CD4-positive, alpha-beta T cell (primary cell): ENCODE data around the gene PDLIM5. TPM values are rescaled to one million over a fixed set of nuclear protein-coding genes. Genes with fewer than 3 reads are reported as not detected.

Experiments used
- ATAC-seq: fragments of 200-7000 bp; cut with Tn5 transposase; one replicate; pipeline ENCODE4 v1.10.0; 2022; ENCODE audit warnings: mild to moderate bottlenecking; ENCODE audit not compliant: poor library complexity
- CTCF ChIA-PET: fragments of 350-600 bp; sonication (Branson Sonifier 250); formaldehyde crosslinking; loops from one replicate; lab custom pipeline; 2021; ENCODE audit warnings: antibody characterized with exemption, inconsistent platforms; lab: Charles Lee
- POLR2A ChIA-PET: fragments of 350-600 bp; sonication (Branson Sonifier 250); formaldehyde crosslinking; loops from one replicate; lab custom pipeline; 2021; ENCODE audit warnings: antibody characterized with exemption, inconsistent platforms; lab: Charles Lee
- DNase-seq, 14 experiments: peaks; one replicate each; pipeline ENCODE4 v3.0.0-alpha.2; 2013 to 2020; ENCODE audit warnings: mixed read lengths in 2 of 14
- H3K27ac ChIP-seq, 2 donors: one replicate each; pipeline versions ENCODE4 v1.5.1 to v1.7.0; 2013; ENCODE audit warnings: low read length in 2 of 2, low read depth in 1 of 2, mild to moderate bottlenecking in 1 of 2
- H3K27me3 ChIP-seq, 2 experiments: 1 replicate in 1 of 2; 2 replicates in 1 of 2; pipeline versions ENCODE4 v1.6.1 to v1.7.0; 2013; ENCODE audit warnings: low read length in 2 of 2, control low read depth in 1 of 2, mild to moderate bottlenecking in 1 of 2, moderate library complexity in 1 of 2; ENCODE audit not compliant: insufficient read depth in 2 of 2, control insufficient read depth in 1 of 2
- H3K36me3 ChIP-seq: one replicate; pipeline ENCODE4 v1.6.1; 2013; ENCODE audit warnings: low read length, control low read depth; ENCODE audit not compliant: insufficient read depth
- H3K4me1 ChIP-seq: one replicate; pipeline ENCODE4 v1.6.1; 2013; ENCODE audit warnings: low read length, control low read depth; ENCODE audit not compliant: insufficient read depth
- H3K4me3 ChIP-seq: one replicate; pipeline ENCODE4 v1.5.1; 2013; ENCODE audit warnings: mild to moderate bottlenecking, low read length, moderate library complexity
- H3K9me3 ChIP-seq, 2 experiments: 1 replicate in 1 of 2; 2 replicates in 1 of 2; pipeline versions ENCODE4 v1.6.1 to v1.7.0; 2013; ENCODE audit warnings: low read length in 2 of 2, mild to moderate bottlenecking in 2 of 2, control low read depth in 1 of 2, moderate library complexity in 1 of 2; ENCODE audit not compliant: control insufficient read depth in 1 of 2, insufficient read depth in 1 of 2
- H3K27ac Mint-ChIP-seq: one replicate; pipeline ENCODE4 v1.8.0; 2020; ENCODE audit warnings: mixed read lengths
- H3K27me3 Mint-ChIP-seq: one replicate; pipeline ENCODE4 v1.8.0; 2021; ENCODE audit warnings: mixed read lengths
- H3K36me3 Mint-ChIP-seq: one replicate; pipeline ENCODE4 v1.8.0; 2021; ENCODE audit warnings: low read depth, mixed read lengths
- H3K4me1 Mint-ChIP-seq: one replicate; pipeline ENCODE4 v1.8.0; 2021; ENCODE audit warnings: low read depth, mixed read lengths
- H3K4me3 Mint-ChIP-seq: one replicate; pipeline ENCODE4 v1.8.0; 2020; ENCODE audit warnings: mild to moderate bottlenecking, mixed read lengths
- H3K9me3 Mint-ChIP-seq: one replicate; pipeline ENCODE4 v1.8.0; 2020; ENCODE audit warnings: mixed read lengths
- CTCF ChIP-seq: fragments of 200-600 bp; IDR thresholded peaks from one replicate; pipeline ENCODE4 v1.8.0; 2022; ENCODE audit warnings: antibody characterized with exemption, mild to moderate bottlenecking
- intact Hi-C, 2 experiments: fragments of 100-400 bp; cut with DNase I in 1 of 2; cut with micrococcal nuclease in 1 of 2; formaldehyde crosslinking; loops; one replicate each; pipeline versions ENCODE4 v1.15.1 to v1.9.0; 2023 to 2025; cut with DNase I, micrococcal nuclease
- total RNA-seq, 174 experiments: library from RNA in 2 of 174; stranded (reverse) in 2 of 174; gene quantifications; one replicate each; pipeline ENCODE4 v1.2.3 and lab custom pipeline; 2021 to 2026

The PDLIM5 gene
- total RNA-seq, 2 experiments from 2014 or later = 23.0 to 23.1 TPM

GRCh38 chr4:94411296-94411695, 40.4 kb upstream of the PDLIM5 start:
- H3K27ac ChIP-seq = no peak overlapping the region
- intact Hi-C loops = no loop called here
- ATAC-seq (no peak), DNase-seq (no peak)
- no peak for TF ChIP-seq CTCF
- peaks cover 4% of the 10 kb centered on the region for H3K4me1 Mint-ChIP-seq
- CTCF ChIA-PET = interaction anchor here (1.2 kb wide), 1 partner anchor 21 kb away, joined by 3 read pairs; no protein-coding TSS in a partner anchor
- no peaks in the 10 kb centered on the region for H3K9me3 Mint-ChIP-seq
- H3K9me3 ChIP-seq = peaks cover 0 to 3% of the 10 kb centered on the region in 2 experiments
- no peak overlapping the region for H3K27ac Mint-ChIP-seq
- POLR2A ChIA-PET = no interaction called here
- no peaks in the 10 kb centered on the region for H3K36me3 ChIP-seq
- H3K27me3 Mint-ChIP-seq = peaks cover 32% of the 10 kb centered on the region
- H3K36me3 Mint-ChIP-seq = no peaks in the 10 kb centered on the region
- no peak overlapping the region for H3K4me3 Mint-ChIP-seq
- no peaks in the 10 kb centered on the region for H3K4me1 ChIP-seq
- no peak overlapping the region for H3K4me3 ChIP-seq
- no peaks in the 10 kb centered on the region for H3K27me3 ChIP-seq

GRCh38 chr4:94412019-94412657, 39.6 kb upstream of the PDLIM5 start:
- Histone ChIP-seq H3K9me3 (peaks cover 0 to 3% of the 10 kb centered on the region in 2 experiments), H3K4me3 (no peak overlapping the region), H3K27ac (no peak overlapping the region), H3K27me3 (no peaks in the 10 kb centered on the region), H3K36me3 (no peaks in the 10 kb centered on the region), H3K4me1 (no peaks in the 10 kb centered on the region)
- Mint-ChIP-seq H3K4me1 (no peaks in the 10 kb centered on the region), H3K27me3 (peaks cover 35% of the 10 kb centered on the region), H3K9me3 (no peaks in the 10 kb centered on the region), H3K27ac (no peak overlapping the region), H3K36me3 (no peaks in the 10 kb centered on the region), H3K4me3 (no peak overlapping the region)
- no peak for DNase-seq
- no peak for ATAC-seq
- CTCF ChIA-PET = no interaction called here
- TF ChIP-seq CTCF = no peak
- intact Hi-C loops = no loop called here
- POLR2A ChIA-PET = no interaction called here

- no peak overlapping the region for H3K4me3 Mint-ChIP-seq
- no peaks in the 10 kb centered on the region for H3K36me3 Mint-ChIP-seq
- peaks cover 40% of the 10 kb centered on the region for H3K27me3 Mint-ChIP-seq
- no peaks in the 10 kb centered on the region for H3K4me1 Mint-ChIP-seq
- no peak overlapping the region for H3K27ac Mint-ChIP-seq
- CTCF ChIA-PET = no interaction called here
- DNase-seq = no peak
- POLR2A ChIA-PET = no interaction called here
- TF ChIP-seq CTCF = no peak
- H3K9me3 Mint-ChIP-seq = peaks cover 2% of the 10 kb centered on the region
- intact Hi-C loops = loop anchor here in 1 of 2 experiments (1.0 kb wide), 1 partner anchor 8 kb away; no protein-coding TSS in a partner anchor
- H3K9me3 ChIP-seq = peaks cover 0 to 3% of the 10 kb centered on the region in 2 experiments
- H3K27me3 ChIP-seq = no peaks in the 10 kb centered on the region
- no peak overlapping the region for H3K4me3 ChIP-seq
- ATAC-seq = no peak
- no peaks in the 10 kb centered on the region for H3K4me1 ChIP-seq
- H3K27ac ChIP-seq = no peak overlapping the region
- no peaks in the 10 kb centered on the region for H3K36me3 ChIP-seq
These were observed 39.1 kb upstream of the PDLIM5 start for GRCh38 chr4:94412658-94413038.
